Suprapubic skin (tissue), 3 donors: ENCODE measurements around the gene MAP7.

Experiments used
- CTCF ChIP-seq, 2 donors: fragments of 200-600 bp in 1 of 2; fragments of 450-650 bp in 1 of 2; sonication (generic) in 1 of 2; IDR thresholded peaks; one replicate each; pipeline ENCODE4 v1.5.1; 2016 to 2019; ENCODE audit warnings: antibody characterized with exemption in 2 of 2, mild to moderate bottlenecking in 1 of 2, moderate library complexity in 1 of 2
- EP300 ChIP-seq: sonication (generic); formaldehyde crosslinking; IDR thresholded peaks from one replicate; pipeline ENCODE4 v1.6.1; 2017; ENCODE audit warnings: antibody characterized with exemption

- TF ChIP-seq CTCF (IDR thresholded peaks at IDR 0.05) (no peak), EP300 (no peak)
Observed at GRCh38 chr6:136360783-136361182, 189.4 kb downstream of the MAP7 start.
